T follicular helper cell (primary cell): ENCODE data around the gene KLHL29.
"Not testable (repeated sequence)": the region's sequence is repeated elsewhere in the genome, so short reads cannot be mapped to it uniquely, and the experiment has no call there.

Source experiments
- DNase-seq: peaks from one replicate; pipeline ENCODE4 v3.0.0-alpha.2; 2020; ENCODE audit warnings: low read depth

KLHL29 gene

GRCh38 chr2:23367760-23368159 lies 17.2 kb upstream of the KLHL29 start:
- no peak for DNase-seq

GRCh38 chr2:23373666-23374065 lies 11.3 kb upstream of the KLHL29 start:
- DNase-seq = no peak

- DNase-seq = no peak
Observed at GRCh38 chr2:23375448-23375847, 9.5 kb upstream of the KLHL29 start.

- DNase-seq = no peak
Observed at GRCh38 chr2:23376075-23376474, 8.9 kb upstream of the KLHL29 start.

- DNase-seq = no peak
Observed at GRCh38 chr2:23376972-23377371, 8.0 kb upstream of the KLHL29 start.

GRCh38 chr2:23377771-23378170 lies 7.2 kb upstream of the KLHL29 start:
- no peak for DNase-seq

GRCh38 chr2:23378496-23378895 lies 6.5 kb upstream of the KLHL29 start:
- no peak for DNase-seq

GRCh38 chr2:23379220-23379695 lies 5.7 kb upstream of the KLHL29 start:
- no peak for DNase-seq

GRCh38 chr2:23380562-23381065 lies 4.4 kb upstream of the KLHL29 start:
- DNase-seq = no peak

GRCh38 chr2:23381084-23381483 lies 3.9 kb upstream of the KLHL29 start:
- DNase-seq = no peak

- DNase-seq = no peak
Observed at GRCh38 chr2:23381485-23381884, 3.5 kb upstream of the KLHL29 start.

- no peak for DNase-seq
Observed at GRCh38 chr2:23383100-23383499, 1.9 kb upstream of the KLHL29 start.

- DNase-seq = no peak
Observed at GRCh38 chr2:23385351-23385747, 370 bp downstream of the KLHL29 start.

GRCh38 chr2:23385748-23386338 lies 864 bp downstream of the KLHL29 start:
- no peak for DNase-seq

GRCh38 chr2:23386339-23387220 lies 1.6 kb downstream of the KLHL29 start:
- no peak for DNase-seq

- DNase-seq = no peak
Observed at GRCh38 chr2:23387221-23387550, 2.2 kb downstream of the KLHL29 start.

- no peak for DNase-seq
Observed at GRCh38 chr2:23387845-23388244, 2.9 kb downstream of the KLHL29 start.

- DNase-seq = no peak
Observed at GRCh38 chr2:23388294-23388693, 3.3 kb downstream of the KLHL29 start.

- DNase-seq = no peak
Observed at GRCh38 chr2:23388756-23389514, 4.0 kb downstream of the KLHL29 start.

- no peak for DNase-seq
Observed at GRCh38 chr2:23390152-23390551, 5.2 kb downstream of the KLHL29 start.

- not testable (repeated sequence) for DNase-seq
Observed at GRCh38 chr2:23391237-23391736, 6.3 kb downstream of the KLHL29 start.

- no peak for DNase-seq
Observed at GRCh38 chr2:23393722-23394121, 8.7 kb downstream of the KLHL29 start.
